ENCODE results near the gene COX6A2.
"Not testable (repeated sequence)": the region's sequence is repeated elsewhere in the genome, so short reads cannot be mapped to it uniquely, and the experiment has no call there.

COX6A2 gene

DNA sequence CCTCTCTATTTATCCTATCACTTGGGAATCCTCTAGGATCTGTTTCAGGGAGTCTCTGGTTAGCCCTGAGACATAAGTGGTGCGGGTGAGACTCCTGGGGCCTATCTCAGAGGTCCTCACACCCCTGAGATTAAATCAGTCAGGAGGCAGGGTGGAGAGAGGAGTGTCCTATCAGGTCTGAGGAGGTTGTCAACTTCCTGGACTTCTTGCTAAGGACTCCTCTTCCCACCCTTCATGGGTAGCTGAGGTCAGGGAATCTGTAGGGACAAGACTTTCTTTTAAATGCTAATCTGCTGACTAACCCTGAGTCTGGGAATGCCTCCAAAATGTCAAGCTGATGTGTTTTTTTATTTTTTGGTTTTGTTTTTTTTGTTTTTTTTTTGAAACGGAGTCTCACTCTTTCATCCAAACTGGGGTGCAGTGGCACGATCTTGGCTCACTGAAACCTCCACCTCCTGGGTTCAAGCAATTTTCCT lies 24.5 kb upstream of the COX6A2 start:
- DNase-seq (ENCODE audit: low read depth): peak; percentile 75
- H3K4me3 ChIP-seq (ENCODE audit: low read depth, low read length): no peak overlapping the region
- in situ Hi-C loops (cut with HindIII; ENCODE audit: low sequenced_read_pairs): loop anchor here (10.0 kb wide), 1 partner anchor 258 kb away; no protein-coding TSS in a partner anchor
- TF ChIP-seq, protein P1, sequence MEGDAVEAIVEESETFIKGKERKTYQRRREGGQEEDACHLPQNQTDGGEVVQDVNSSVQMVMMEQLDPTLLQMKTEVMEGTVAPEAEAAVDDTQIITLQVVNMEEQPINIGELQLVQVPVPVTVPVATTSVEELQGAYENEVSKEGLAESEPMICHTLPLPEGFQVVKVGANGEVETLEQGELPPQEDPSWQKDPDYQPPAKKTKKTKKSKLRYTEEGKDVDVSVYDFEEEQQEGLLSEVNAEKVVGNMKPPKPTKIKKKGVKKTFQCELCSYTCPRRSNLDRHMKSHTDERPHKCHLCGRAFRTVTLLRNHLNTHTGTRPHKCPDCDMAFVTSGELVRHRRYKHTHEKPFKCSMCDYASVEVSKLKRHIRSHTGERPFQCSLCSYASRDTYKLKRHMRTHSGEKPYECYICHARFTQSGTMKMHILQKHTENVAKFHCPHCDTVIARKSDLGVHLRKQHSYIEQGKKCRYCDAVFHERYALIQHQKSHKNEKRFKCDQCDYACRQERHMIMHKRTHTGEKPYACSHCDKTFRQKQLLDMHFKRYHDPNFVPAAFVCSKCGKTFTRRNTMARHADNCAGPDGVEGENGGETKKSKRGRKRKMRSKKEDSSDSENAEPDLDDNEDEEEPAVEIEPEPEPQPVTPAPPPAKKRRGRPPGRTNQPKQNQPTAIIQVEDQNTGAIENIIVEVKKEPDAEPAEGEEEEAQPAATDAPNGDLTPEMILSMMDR (IDR thresholded peaks at IDR 0.05; ENCODE audit: low read depth, low read length, missing control alignments): no peak

DNA sequence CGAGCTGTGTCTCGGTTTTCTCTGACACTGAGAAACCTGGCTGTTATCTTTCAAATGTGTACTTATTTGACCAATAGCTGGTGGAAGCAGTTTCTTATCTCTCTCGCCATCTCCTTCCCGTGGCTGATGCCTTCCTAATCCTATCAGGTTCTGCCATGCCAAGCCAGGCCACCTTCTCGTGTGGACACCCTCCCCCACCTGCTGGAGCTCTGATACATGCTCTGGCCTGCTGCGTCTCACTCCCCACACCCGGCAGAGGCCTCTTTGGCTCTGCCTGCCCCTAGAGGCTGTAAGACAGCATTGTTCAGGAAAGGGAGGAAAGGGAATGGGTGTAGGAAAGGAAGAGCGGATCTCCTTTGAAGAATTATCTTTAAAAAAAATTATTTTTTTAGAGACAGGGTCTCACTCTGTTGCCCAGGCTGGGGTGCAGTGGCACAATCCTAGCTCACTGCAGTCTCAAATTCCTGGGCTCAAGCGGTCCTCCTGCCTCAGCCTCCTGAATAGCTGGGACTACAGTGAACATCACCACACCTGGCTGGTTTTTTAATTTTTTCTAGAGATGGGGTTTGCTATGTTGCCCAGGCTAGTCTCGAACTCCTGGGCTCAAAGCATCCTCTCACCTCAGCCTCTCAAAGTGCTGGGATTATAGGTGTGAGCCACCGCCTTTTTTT lies 23.7 kb upstream of the COX6A2 start:
- DNase-seq (ENCODE audit: low read depth): no peak
- no peak overlapping the region for H3K4me3 ChIP-seq (ENCODE audit: low read depth, low read length)
- in situ Hi-C loops (cut with HindIII; ENCODE audit: low sequenced_read_pairs): loop anchor here (10.0 kb wide), 1 partner anchor 257 kb away; no protein-coding TSS in a partner anchor
- TF ChIP-seq, protein P1 (IDR thresholded peaks at IDR 0.05; ENCODE audit: low read depth, low read length, missing control alignments): peak; percentile 81

DNA sequence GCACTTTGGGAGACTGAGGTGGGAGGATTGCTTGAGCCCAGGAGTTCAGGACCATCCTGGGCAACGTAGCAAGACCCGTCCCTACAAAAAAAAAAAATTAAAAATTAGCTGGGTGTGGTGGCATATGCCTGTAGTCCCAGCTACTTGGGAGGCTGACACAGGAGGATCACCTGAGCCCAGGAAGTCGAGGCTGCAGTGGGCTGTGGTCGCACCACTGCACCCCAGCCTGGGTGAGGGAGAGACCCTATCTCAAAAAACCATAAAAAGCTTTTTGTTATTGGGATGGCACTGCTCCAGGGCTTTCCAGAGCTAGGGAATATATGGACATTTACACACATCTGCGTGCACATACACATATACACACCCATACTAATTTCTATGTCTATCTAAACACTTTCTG lies 23.0 kb upstream of the COX6A2 start:
- TF ChIP-seq, protein P1 (IDR thresholded peaks at IDR 0.05; ENCODE audit: low read depth, low read length, missing control alignments): no peak
- in situ Hi-C loops (cut with HindIII; ENCODE audit: low sequenced_read_pairs): loop anchor here (10.0 kb wide), 1 partner anchor 256 kb away; no protein-coding TSS in a partner anchor
- H3K4me3 ChIP-seq (ENCODE audit: low read depth, low read length): no peak overlapping the region
- no peak for DNase-seq (ENCODE audit: low read depth)

DNA sequence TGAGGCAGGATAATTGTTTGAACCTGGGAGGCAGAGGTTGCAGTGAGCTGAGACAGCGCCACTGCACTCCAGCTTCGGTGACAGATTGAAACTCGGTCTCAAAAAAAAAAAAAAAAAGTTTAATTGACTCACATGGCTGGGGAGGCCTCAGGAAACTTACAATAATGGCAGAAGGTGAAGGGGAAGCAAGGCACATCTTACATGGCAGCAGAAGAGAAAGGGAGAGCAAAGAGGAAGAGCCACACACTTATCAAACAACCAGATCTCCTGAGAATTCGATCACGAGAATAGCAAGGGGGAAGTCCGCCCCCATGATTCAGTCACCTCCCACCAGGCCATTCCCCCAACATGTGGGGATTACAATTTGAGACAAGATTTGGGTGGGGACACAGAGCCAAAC lies 17.8 kb upstream of the COX6A2 start:
- DNase-seq (ENCODE audit: low read depth); in situ Hi-C loops (cut with HindIII; ENCODE audit: low sequenced_read_pairs); H3K4me3 ChIP-seq (ENCODE audit: low read depth, low read length): not testable (repeated sequence)

DNA sequence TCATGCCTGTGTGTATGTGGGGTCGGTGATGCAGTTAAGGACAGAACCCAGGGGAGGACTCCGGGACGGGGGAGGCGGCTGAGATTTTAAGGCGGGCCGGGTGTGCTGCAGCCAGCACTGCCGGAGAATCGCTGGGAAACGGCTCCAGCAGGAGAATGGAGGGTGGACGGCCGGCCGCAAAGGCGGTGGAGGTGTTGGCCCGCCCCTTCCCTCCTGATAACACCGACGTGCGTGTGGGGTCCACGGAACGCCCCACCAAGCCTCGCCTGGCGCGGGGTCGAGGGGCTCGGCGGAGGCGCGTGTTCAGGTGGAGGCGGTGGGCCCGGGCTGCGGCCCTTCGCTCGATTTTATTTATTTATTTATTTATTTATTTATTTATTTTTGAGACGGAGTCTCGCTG lies 13.8 kb upstream of the COX6A2 start:
- in situ Hi-C loops (cut with HindIII; ENCODE audit: low sequenced_read_pairs): no loop called here
- H3K4me3 ChIP-seq (ENCODE audit: low read depth, low read length): peak overlapping the region; percentile 71

DNA sequence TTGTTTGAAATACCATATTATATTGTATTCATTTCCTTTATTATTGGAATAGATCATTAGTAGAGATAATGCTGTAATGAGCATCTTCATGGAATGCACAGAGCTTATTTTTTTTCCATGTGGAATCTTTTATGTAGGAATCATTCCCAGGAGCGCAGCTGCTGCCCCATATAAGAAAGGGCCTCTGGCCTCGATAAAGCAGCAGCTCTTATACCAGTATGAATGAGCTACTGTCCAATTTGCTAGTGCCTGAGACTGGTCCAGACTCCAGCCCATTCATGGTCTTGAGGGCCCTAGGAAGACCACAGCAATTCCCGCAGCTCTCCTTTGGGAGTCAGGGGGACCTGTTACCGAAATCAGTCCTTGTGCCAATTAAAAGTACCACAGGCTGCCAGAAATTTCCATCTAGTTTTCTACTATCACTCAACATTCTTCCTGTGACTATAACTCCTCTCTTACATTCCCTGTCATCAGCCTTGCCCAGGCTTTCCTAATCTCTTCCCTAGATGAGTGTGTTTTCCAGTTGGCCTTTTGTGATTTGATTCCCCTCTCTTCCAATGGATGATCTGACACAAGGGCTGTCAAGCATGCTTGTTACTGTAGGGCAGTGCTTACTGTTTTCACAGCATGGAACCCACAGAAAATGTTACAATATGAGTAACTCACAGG lies 12.5 kb upstream of the COX6A2 start:
- no peak overlapping the region for H3K4me3 ChIP-seq (ENCODE audit: low read depth, low read length)
- in situ Hi-C loops (cut with HindIII; ENCODE audit: low sequenced_read_pairs): no loop called here
- TF ChIP-seq, protein P1 (IDR thresholded peaks at IDR 0.05; ENCODE audit: low read depth, low read length, missing control alignments): no peak
- no peak for DNase-seq (ENCODE audit: low read depth)

More for the DNA sequence above, 13.8 kb upstream of the COX6A2 start:
- no peak for DNase-seq (ENCODE audit: low read depth)
- TF ChIP-seq, protein P1 (IDR thresholded peaks at IDR 0.05; ENCODE audit: low read depth, low read length, missing control alignments): no peak

DNA sequence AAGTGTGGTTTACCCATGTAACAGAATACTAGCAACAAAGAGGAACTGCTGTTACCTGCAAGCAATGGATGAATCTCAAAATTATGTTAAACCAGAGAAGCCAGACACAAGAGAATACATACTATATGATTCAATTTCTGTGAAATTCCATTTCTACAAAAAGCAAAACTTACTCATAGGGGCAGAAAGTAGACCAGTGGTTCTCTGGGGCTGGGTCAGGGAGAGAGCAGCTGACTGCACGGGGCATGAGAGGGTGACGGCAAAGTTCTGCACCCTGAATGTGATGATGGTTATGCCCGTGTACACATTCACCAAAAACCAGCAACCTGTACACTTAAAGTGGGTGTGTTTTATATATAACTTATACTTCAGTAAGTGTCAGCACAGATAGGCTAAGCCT lies 11.4 kb upstream of the COX6A2 start:
- in situ Hi-C loops (cut with HindIII; ENCODE audit: low sequenced_read_pairs): no loop called here
- no peak overlapping the region for H3K4me3 ChIP-seq (ENCODE audit: low read depth, low read length)
- TF ChIP-seq, protein P1 (IDR thresholded peaks at IDR 0.05; ENCODE audit: low read depth, low read length, missing control alignments): no peak
- DNase-seq (ENCODE audit: low read depth): no peak

DNA sequence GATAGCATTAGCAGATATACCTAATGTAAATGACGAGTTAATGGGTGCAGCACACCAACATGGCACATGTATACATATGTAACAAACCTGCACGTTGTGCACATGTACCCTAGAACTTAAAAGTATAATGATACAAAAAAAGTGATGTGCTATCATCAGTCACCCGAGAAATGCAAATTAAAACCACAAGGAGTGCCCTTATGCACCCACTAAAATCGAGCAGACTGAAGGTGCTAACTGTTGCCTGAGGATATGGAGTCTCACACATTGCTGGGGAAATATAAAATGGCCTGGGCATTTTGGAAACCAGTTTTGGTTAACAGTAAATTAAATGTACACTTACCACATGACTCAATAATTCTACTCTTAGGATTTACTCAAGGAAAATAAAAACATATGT lies 10.9 kb upstream of the COX6A2 start:
- H3K4me3 ChIP-seq (ENCODE audit: low read depth, low read length); in situ Hi-C loops (cut with HindIII; ENCODE audit: low sequenced_read_pairs): not testable (repeated sequence)

More for the DNA sequence above, 10.9 kb upstream of the COX6A2 start:
- not testable (repeated sequence) for DNase-seq (ENCODE audit: low read depth)
